K562 (cell line): ENCODE results near the gene NXF1. TPM values are rescaled to one million over a fixed set of nuclear protein-coding genes. Genes with fewer than 3 reads are reported as not detected.

ENCODE experiments used
- EGR1 ChIP-seq: fragments of 450-650 bp; conservative IDR thresholded peaks from 2 replicates; pipeline ENCODE4 v1.6.1; 2017; ENCODE audit warnings: mild to moderate bottlenecking
- GABPB2 ChIP-seq: fragments of 250-450 bp; sonication (Bioruptor Pico); conservative IDR thresholded peaks from 2 replicates; pipeline ENCODE4 v1.5.1; 2021; ENCODE audit warnings: mild to moderate bottlenecking
- HDAC1 ChIP-seq, 2 experiments: fragments of 450-650 bp; IDR thresholded peaks; 2 replicates each; pipeline ENCODE4 v1.6.1; 2016 to 2017; ENCODE audit warnings: inconsistent platforms in 1 of 2, mild to moderate bottlenecking in 1 of 2, moderate library complexity in 1 of 2
- HNRNPK ChIP-seq: fragments of 200-400 bp; formaldehyde crosslinking; IDR thresholded peaks from one replicate; pipeline ENCODE4 v1.6.1; 2018; ENCODE audit warnings: mild to moderate bottlenecking, low read depth, low read length; ENCODE audit not compliant: poor library complexity, severe bottlenecking
- KAT2B ChIP-seq: IDR thresholded peaks from one replicate; pipeline ENCODE4 v1.6.1; 2012; ENCODE audit warnings: low read depth, mild to moderate bottlenecking, control low read depth, inconsistent platforms, low read length, moderate library complexity
- KDM5B ChIP-seq: fragments of 200-600 bp; sonication (generic); IDR thresholded peaks from 2 replicates; pipeline ENCODE4 v1.6.1; 2012; ENCODE audit warnings: low read depth, mild to moderate bottlenecking, moderate library complexity, low read length, control low read depth, inconsistent platforms; ENCODE audit not compliant: insufficient replicate concordance
- MAZ ChIP-seq, 2 experiments: fragments of 450-650 bp in 1 of 2; sonication (generic) in 1 of 2; formaldehyde crosslinking; IDR thresholded peaks in 1 of 2; conservative IDR thresholded peaks in 1 of 2; 2 replicates each; pipeline versions ENCODE4 v1.4.0 to v1.5.0; 2020; ENCODE audit warnings: mild to moderate bottlenecking in 1 of 2, missing genetic modification reagents in 1 of 2
- PHTF2 ChIP-seq: fragments of 250-450 bp; sonication (Bioruptor Pico); IDR thresholded peaks from 2 replicates; pipeline ENCODE4 v1.5.0; 2021; ENCODE audit warnings: mild to moderate bottlenecking
- RUNX1 ChIP-seq: sonication (generic); IDR thresholded peaks from 2 replicates; pipeline ENCODE4 v1.6.1; 2016; ENCODE audit warnings: antibody characterized with exemption, low read depth
- SAFB2 ChIP-seq: fragments of 200-400 bp; formaldehyde crosslinking; IDR thresholded peaks from 2 replicates; pipeline ENCODE4 v1.6.1; 2018; ENCODE audit warnings: borderline replicate concordance, low read length, low read depth, moderate library complexity; ENCODE audit not compliant: severe bottlenecking
- SMAD1 ChIP-seq: fragments of 150-350 bp; IDR thresholded peaks from 2 replicates; pipeline ENCODE4 v1.6.1; 2014; ENCODE audit warnings: low read length, low read depth; ENCODE audit not compliant: partially characterized antibody
- SMAD3 ChIP-seq: fragments of 450-650 bp; formaldehyde crosslinking; conservative IDR thresholded peaks from 2 replicates; pipeline ENCODE4 v1.4.0; 2020; ENCODE audit warnings: mild to moderate bottlenecking
- SRSF7 ChIP-seq: fragments of 200-400 bp; formaldehyde crosslinking; optimal IDR thresholded peaks from 2 replicates; pipeline ENCODE3; 2017; ENCODE audit warnings: mild to moderate bottlenecking, low read depth, low read length
- TAF7 ChIP-seq: fragments of 450-650 bp; IDR thresholded peaks from 2 replicates; pipeline ENCODE4 v1.6.1; 2016; ENCODE audit warnings: missing genetic modification characterization, missing compliant biosample characterization
- ZBTB1 ChIP-seq: sonication (generic); formaldehyde crosslinking; IDR thresholded peaks from 2 replicates; pipeline ENCODE4 v1.8.1; 2023; ENCODE audit warnings: missing genetic modification reagents, low read depth, mild to moderate bottlenecking, borderline replicate concordance
- ZNF551 ChIP-seq: fragments of 250-450 bp; sonication (Bioruptor Pico); IDR thresholded peaks from 2 replicates; pipeline ENCODE4 v1.5.0; 2021; ENCODE audit warnings: mild to moderate bottlenecking, moderate library complexity
- polyA plus RNA-seq, 8 experiments: library from polyadenylated mRNA; depleted of rRNA in 4 of 8; stranded (reverse) in 5 of 8; unstranded in 3 of 8; fragments of >200 nt; fragmentation: Nextera tagmentation in 2 of 8; fragmentation: Illumina TruSeq in 1 of 8; extraction: Ambion mirVana in 2 of 8; extraction: Trizol in 1 of 8; gene quantifications; 2 replicates each; pipeline versions ENCODE4 v1.2.1 to v1.2.3, GENCODE V29; 2011 to 2014; ENCODE audit warnings: inconsistent platforms in 1 of 8, missing spikeins in 1 of 8
- total RNA-seq, 7 experiments: library from RNA; depleted of rRNA in 6 of 7; stranded (reverse); fragments of >200 nt in 6 of 7; fragmentation: Illumina TruSeq in 2 of 7; extraction: Trizol in 2 of 7; gene quantifications; 2 replicates each; pipeline versions ENCODE4 v1.2.1 to v1.2.3, GENCODE V29; 2011 to 2021; ENCODE audit warnings: low replicate concordance in 1 of 7
- TF ChIP-seq, protein P1 (sequence below): sonication (generic); formaldehyde crosslinking; IDR thresholded peaks from 2 replicates; pipeline ENCODE4 v1.8.1; 2022; ENCODE audit warnings: missing genetic modification reagents
- TF ChIP-seq, protein P2 (sequence below): fragments of 450-650 bp; IDR thresholded peaks from 2 replicates; pipeline ENCODE4 v1.6.1; 2016; ENCODE audit warnings: missing biosample characterization, missing genetic modification characterization
- TF ChIP-seq, protein P3 (sequence below): fragments of 450-650 bp; IDR thresholded peaks from 2 replicates; pipeline ENCODE4 v1.7.0; 2016; ENCODE audit warnings: borderline replicate concordance
- TF ChIP-seq, protein P4 (sequence below): IDR thresholded peaks from 3 replicates; pipeline ENCODE4 v1.6.1; 2011; ENCODE audit warnings: borderline replicate concordance, mild to moderate bottlenecking, moderate library complexity; ENCODE audit not compliant: insufficient read length; ENCODE audit errors: extremely low read depth

NXF1 gene
- total and polyA plus RNA-seq, 9 of the 15 experiments (the other 6 are each of a cell fraction or from before 2014, with no cell fraction given): 18.1 to 98.3 (median 35.8) TPM

DNA sequence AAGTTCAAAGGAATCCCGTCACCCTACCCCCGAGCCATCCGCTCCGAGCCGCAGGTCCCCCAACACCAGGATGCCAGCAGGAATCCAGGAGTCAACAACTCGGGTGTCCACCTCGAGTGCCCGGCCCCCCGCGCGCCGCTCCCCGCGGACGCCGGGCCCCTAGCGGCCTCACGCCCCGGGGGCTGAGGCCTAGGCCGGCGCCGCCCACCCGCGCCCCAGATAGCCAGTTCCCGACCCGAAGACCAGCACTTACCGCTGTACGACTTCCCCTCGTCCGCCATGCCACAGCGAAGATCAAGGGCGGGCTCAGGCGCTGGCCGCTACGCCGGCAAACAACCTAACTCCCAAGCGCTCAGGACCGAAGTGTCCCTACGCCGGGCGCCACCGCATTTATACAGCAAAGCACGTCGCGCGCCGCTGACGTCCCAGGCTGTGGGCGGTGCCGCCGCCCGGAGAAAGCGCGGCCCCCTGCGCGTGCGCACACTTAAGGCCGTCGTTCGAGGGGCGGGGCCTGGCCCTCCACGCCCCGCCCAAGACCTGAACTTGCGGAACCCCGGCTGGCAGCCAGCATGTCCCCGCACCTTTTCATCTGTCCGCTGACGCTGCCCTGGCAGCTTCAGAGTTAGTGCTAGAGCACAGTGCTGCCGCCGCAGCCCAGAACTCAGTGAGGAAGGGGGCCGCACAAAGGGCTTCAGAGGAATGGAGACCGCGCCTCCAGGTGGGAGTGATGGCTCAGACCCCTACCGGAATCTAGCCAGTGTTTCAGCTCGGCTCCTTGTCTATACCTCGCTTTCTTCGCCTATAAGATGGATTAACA is at the start of gene NXF1 (continued):
- TF ChIP-seq KDM5B (peak; percentile 100), PHTF2 (CRISPR knock-in tag) (0 out of 2 replicates have a peak, but pooled peaks have one; percentile 38), ZNF551 (no peak), MAZ (CRISPR knock-in tag; conservative IDR thresholded peaks at IDR 0.05 in 1 of 2, IDR thresholded peaks at IDR 0.05 in 1 of 2) (peak; percentile 89 to 94), RUNX1 (no peak), SAFB2 (no peak), HDAC1 (IDR thresholded peaks at IDR 0.05) (peak in 1 of 2 experiments; percentile 81; a peak in 2 of 4 replicates), GABPB2 (no peak), SMAD3 (CRISPR knock-in tag) (no peak), HNRNPK (no peak), TAF7 (peak; percentile 86), SRSF7 (no peak), EGR1 (peak; percentile 77), SMAD1 (peak; percentile 93), KAT2B (no peak), ZBTB1 (CRISPR knock-in tag) (peak; percentile 60; the same call in 1 of the 2 replicates)
- TF ChIP-seq, protein P1, sequence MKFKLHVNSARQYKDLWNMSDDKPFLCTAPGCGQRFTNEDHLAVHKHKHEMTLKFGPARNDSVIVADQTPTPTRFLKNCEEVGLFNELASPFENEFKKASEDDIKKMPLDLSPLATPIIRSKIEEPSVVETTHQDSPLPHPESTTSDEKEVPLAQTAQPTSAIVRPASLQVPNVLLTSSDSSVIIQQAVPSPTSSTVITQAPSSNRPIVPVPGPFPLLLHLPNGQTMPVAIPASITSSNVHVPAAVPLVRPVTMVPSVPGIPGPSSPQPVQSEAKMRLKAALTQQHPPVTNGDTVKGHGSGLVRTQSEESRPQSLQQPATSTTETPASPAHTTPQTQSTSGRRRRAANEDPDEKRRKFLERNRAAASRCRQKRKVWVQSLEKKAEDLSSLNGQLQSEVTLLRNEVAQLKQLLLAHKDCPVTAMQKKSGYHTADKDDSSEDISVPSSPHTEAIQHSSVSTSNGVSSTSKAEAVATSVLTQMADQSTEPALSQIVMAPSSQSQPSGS (CRISPR knock-in tag): no peak
- TF ChIP-seq, protein P2, sequence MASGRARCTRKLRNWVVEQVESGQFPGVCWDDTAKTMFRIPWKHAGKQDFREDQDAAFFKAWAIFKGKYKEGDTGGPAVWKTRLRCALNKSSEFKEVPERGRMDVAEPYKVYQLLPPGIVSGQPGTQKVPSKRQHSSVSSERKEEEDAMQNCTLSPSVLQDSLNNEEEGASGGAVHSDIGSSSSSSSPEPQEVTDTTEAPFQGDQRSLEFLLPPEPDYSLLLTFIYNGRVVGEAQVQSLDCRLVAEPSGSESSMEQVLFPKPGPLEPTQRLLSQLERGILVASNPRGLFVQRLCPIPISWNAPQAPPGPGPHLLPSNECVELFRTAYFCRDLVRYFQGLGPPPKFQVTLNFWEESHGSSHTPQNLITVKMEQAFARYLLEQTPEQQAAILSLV (tag): no peak
- TF ChIP-seq, protein P3, sequence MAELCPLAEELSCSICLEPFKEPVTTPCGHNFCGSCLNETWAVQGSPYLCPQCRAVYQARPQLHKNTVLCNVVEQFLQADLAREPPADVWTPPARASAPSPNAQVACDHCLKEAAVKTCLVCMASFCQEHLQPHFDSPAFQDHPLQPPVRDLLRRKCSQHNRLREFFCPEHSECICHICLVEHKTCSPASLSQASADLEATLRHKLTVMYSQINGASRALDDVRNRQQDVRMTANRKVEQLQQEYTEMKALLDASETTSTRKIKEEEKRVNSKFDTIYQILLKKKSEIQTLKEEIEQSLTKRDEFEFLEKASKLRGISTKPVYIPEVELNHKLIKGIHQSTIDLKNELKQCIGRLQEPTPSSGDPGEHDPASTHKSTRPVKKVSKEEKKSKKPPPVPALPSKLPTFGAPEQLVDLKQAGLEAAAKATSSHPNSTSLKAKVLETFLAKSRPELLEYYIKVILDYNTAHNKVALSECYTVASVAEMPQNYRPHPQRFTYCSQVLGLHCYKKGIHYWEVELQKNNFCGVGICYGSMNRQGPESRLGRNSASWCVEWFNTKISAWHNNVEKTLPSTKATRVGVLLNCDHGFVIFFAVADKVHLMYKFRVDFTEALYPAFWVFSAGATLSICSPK: no peak
- TF ChIP-seq, protein P4, sequence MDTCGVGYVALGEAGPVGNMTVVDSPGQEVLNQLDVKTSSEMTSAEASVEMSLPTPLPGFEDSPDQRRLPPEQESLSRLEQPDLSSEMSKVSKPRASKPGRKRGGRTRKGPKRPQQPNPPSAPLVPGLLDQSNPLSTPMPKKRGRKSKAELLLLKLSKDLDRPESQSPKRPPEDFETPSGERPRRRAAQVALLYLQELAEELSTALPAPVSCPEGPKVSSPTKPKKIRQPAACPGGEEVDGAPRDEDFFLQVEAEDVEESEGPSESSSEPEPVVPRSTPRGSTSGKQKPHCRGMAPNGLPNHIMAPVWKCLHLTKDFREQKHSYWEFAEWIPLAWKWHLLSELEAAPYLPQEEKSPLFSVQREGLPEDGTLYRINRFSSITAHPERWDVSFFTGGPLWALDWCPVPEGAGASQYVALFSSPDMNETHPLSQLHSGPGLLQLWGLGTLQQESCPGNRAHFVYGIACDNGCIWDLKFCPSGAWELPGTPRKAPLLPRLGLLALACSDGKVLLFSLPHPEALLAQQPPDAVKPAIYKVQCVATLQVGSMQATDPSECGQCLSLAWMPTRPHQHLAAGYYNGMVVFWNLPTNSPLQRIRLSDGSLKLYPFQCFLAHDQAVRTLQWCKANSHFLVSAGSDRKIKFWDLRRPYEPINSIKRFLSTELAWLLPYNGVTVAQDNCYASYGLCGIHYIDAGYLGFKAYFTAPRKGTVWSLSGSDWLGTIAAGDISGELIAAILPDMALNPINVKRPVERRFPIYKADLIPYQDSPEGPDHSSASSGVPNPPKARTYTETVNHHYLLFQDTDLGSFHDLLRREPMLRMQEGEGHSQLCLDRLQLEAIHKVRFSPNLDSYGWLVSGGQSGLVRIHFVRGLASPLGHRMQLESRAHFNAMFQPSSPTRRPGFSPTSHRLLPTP: no peak
